Measurements from ENCODE around the gene LRRC7. TPM values are rescaled to one million over a fixed set of nuclear protein-coding genes. Genes with fewer than 3 reads are reported as not detected.

The LRRC7 gene
- total and polyA plus RNA-seq, 9 donors = 0.01 to 0.45 (median 0.13) TPM; not detected in 4

DNA sequence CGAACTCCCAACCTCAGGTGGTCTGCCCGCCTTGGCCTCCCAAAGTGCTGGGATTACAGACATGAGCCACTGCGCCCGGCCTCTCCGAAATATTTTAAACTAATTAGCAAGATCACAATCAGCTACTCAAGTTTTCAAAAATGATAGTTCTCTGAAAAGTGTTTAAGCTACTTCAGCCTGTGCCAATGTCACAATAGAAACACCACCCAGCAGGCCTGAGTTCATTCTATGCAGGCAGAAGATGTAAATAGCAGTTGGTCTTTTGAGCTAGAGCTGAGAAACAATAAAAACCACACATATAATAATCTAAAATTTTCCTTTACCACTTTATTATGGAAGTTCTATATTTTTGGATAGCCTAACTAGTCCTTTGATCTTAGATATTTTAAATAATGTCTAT is 541.5 kb downstream of the LRRC7 start:
- DNase-seq = no peak
- no peak overlapping the region for H3K4me3 ChIP-seq
- intact Hi-C loops (cut with DNase I) = no loop called here
- no peak overlapping the region for H3K27ac ChIP-seq
- 90 to 97% (median 92%) methylated on average over 5 of the region's 5 CpGs for WGBS, 3 donors
- H3K4me1 ChIP-seq (ENCODE audit: insufficient read depth) = no peaks in the 10 kb centered on the region
- TF ChIP-seq EP300 (IDR thresholded peaks at IDR 0.05) (no peak), POLR2A (IDR thresholded peaks at IDR 0.05) (no peak)
- TF ChIP-seq, protein P1, sequence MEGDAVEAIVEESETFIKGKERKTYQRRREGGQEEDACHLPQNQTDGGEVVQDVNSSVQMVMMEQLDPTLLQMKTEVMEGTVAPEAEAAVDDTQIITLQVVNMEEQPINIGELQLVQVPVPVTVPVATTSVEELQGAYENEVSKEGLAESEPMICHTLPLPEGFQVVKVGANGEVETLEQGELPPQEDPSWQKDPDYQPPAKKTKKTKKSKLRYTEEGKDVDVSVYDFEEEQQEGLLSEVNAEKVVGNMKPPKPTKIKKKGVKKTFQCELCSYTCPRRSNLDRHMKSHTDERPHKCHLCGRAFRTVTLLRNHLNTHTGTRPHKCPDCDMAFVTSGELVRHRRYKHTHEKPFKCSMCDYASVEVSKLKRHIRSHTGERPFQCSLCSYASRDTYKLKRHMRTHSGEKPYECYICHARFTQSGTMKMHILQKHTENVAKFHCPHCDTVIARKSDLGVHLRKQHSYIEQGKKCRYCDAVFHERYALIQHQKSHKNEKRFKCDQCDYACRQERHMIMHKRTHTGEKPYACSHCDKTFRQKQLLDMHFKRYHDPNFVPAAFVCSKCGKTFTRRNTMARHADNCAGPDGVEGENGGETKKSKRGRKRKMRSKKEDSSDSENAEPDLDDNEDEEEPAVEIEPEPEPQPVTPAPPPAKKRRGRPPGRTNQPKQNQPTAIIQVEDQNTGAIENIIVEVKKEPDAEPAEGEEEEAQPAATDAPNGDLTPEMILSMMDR (IDR thresholded peaks at IDR 0.05) = no peak
- no peaks in the 10 kb centered on the region for H3K36me3 ChIP-seq
- no peaks in the 10 kb centered on the region for H3K27me3 ChIP-seq
- H3K9me3 ChIP-seq = no peaks in the 10 kb centered on the region

DNA sequence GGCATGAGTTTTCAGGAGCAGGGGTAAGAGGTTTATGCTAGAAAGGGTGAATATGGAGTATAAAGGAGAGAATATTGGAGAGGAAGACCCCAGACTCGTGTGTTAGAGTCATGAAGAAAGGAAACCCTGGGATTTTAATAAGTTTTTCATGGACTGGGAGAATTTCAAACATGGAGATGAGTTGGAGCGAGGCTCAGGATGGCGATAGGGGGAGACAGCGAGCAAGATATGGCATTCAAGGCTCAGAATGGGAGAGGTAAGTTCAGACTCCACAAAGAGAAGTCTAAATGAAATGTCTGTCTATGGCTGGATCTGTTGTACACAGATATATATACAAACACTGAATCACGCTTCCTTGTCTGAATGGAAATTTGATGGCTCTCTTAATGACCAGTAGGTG is 545.1 kb downstream of the LRRC7 start:
- no peaks in the 10 kb centered on the region for H3K27me3 ChIP-seq
- no peaks in the 10 kb centered on the region for H3K4me1 ChIP-seq (ENCODE audit: insufficient read depth)
- 83 to 94% (median 93%) methylated on average over 5 of the region's 5 CpGs for WGBS, 3 donors
- intact Hi-C loops (cut with DNase I) = no loop called here
- no peaks in the 10 kb centered on the region for H3K36me3 ChIP-seq
- H3K4me3 ChIP-seq = no peak overlapping the region
- H3K9me3 ChIP-seq = no peaks in the 10 kb centered on the region
- TF ChIP-seq, protein P1 (IDR thresholded peaks at IDR 0.05) = no peak
- TF ChIP-seq EP300 (IDR thresholded peaks at IDR 0.05) (no peak), POLR2A (IDR thresholded peaks at IDR 0.05) (no peak)
- no peak overlapping the region for H3K27ac ChIP-seq
- DNase-seq = no peak

GRCh38 chr1:70115315-70115714 is 547.6 kb downstream of the LRRC7 start:
- no peak for TF ChIP-seq POLR2A (IDR thresholded peaks at IDR 0.05)
- TF ChIP-seq, protein P1 (IDR thresholded peaks at IDR 0.05) = no peak
- TF ChIP-seq EP300 (IDR thresholded peaks at IDR 0.05) = no peak
- DNase-seq = no peak
- intact Hi-C loops (cut with DNase I) = loop anchor here in 1 of 4 donors (5.0 kb wide), 1 partner anchor 1162 kb away; no protein-coding TSS in a partner anchor

DNA sequence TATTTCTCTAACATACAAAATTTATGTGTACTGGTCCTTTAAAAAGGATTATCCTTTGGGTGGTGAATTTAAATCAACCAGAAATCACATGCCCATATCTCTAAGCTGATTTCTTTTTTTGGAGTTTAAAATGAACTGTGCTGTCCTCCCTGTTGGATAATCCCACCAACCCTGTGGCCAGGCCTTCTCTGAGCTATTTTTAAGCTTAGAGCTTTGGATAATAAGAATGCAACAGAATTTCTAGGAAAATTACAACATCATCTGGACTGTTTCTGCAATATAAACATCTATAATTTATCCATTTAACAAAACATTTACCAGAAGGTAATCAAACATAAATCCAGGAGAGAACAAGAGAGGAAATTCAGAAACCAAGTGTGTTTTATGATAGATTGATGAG is 549.3 kb downstream of the LRRC7 start:
- TF ChIP-seq, protein P1 (IDR thresholded peaks at IDR 0.05) = no peak
- no peak for TF ChIP-seq EP300 (IDR thresholded peaks at IDR 0.05)
- no peak for TF ChIP-seq POLR2A (IDR thresholded peaks at IDR 0.05)
- DNase-seq = no peak
- intact Hi-C loops (cut with DNase I) = loop anchor here in 1 of 4 donors (5.0 kb wide), 1 partner anchor 1160 kb away; no protein-coding TSS in a partner anchor
- no peaks in the 10 kb centered on the region for H3K4me1 ChIP-seq (ENCODE audit: insufficient read depth)
- H3K27me3 ChIP-seq = no peaks in the 10 kb centered on the region
- no peak overlapping the region for H3K4me3 ChIP-seq
- H3K36me3 ChIP-seq = no peaks in the 10 kb centered on the region
- no peaks in the 10 kb centered on the region for H3K9me3 ChIP-seq
- no peak overlapping the region for H3K27ac ChIP-seq

More at GRCh38 chr1:70115315-70115714, 547.6 kb downstream of the LRRC7 start:
- no peaks in the 10 kb centered on the region for H3K4me1 ChIP-seq (ENCODE audit: insufficient read depth)
- H3K9me3 ChIP-seq = no peaks in the 10 kb centered on the region
- H3K27me3 ChIP-seq = no peaks in the 10 kb centered on the region
- WGBS, 3 donors = 85 to 95% (median 87%) methylated on average over 3 of the region's 3 CpGs
- no peaks in the 10 kb centered on the region for H3K36me3 ChIP-seq
- no peak overlapping the region for H3K4me3 ChIP-seq
- no peak overlapping the region for H3K27ac ChIP-seq

Measured in ovary (tissue), 9 donors.